C4-2B (cell line): ENCODE results near the gene EMILIN1.

Experiments used
- H3K27ac ChIP-seq: fragments of 450-650 bp; 2 replicates; pipeline ENCODE4 v1.5.1; 2017
- ZFX ChIP-seq: fragments of 450-650 bp; IDR thresholded peaks from 2 replicates; pipeline ENCODE4 v1.6.1; 2017
- TF ChIP-seq, protein P1 (sequence below): fragments of 450-650 bp; conservative IDR thresholded peaks from 2 replicates; pipeline ENCODE4 v1.5.1; 2017; ENCODE audit warnings: mild to moderate bottlenecking

Gene EMILIN1

DNA sequence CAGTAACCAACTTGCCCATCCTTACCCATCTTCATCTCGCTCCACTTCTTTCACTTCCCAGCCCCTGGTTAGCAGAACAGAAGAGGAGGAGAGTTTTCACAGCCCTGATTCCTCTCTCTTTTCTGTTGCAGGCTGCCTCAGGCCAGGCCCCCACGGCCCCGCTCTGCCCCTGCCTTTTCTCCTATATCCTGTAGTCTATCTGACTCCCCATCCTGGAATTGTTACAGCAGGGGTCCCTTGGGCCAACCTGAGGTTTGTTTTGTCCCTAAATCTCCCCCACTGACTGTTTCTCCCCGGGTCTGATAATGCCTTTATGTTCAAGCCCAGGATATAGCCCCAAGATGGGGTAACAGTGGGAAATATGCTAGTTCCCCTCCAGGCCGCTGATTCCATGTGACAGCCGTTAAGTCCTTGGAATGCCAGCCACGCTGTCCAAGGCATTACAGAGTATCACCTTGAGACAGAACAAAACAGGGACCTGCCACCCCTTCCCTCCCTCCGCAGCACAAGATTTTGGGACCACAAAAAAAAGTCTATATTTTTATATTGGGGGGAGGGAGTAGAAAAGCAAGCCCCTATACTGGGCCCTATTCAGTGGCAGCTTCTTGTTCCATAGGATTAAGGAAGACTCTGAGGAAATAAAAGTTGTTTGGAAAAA lies 8.3 kb upstream of the EMILIN1 start:
- no peak for TF ChIP-seq ZFX
- TF ChIP-seq, protein P1, sequence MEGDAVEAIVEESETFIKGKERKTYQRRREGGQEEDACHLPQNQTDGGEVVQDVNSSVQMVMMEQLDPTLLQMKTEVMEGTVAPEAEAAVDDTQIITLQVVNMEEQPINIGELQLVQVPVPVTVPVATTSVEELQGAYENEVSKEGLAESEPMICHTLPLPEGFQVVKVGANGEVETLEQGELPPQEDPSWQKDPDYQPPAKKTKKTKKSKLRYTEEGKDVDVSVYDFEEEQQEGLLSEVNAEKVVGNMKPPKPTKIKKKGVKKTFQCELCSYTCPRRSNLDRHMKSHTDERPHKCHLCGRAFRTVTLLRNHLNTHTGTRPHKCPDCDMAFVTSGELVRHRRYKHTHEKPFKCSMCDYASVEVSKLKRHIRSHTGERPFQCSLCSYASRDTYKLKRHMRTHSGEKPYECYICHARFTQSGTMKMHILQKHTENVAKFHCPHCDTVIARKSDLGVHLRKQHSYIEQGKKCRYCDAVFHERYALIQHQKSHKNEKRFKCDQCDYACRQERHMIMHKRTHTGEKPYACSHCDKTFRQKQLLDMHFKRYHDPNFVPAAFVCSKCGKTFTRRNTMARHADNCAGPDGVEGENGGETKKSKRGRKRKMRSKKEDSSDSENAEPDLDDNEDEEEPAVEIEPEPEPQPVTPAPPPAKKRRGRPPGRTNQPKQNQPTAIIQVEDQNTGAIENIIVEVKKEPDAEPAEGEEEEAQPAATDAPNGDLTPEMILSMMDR = no peak
- no peak overlapping the region; the same call in 1 of the 2 replicates for H3K27ac ChIP-seq

DNA sequence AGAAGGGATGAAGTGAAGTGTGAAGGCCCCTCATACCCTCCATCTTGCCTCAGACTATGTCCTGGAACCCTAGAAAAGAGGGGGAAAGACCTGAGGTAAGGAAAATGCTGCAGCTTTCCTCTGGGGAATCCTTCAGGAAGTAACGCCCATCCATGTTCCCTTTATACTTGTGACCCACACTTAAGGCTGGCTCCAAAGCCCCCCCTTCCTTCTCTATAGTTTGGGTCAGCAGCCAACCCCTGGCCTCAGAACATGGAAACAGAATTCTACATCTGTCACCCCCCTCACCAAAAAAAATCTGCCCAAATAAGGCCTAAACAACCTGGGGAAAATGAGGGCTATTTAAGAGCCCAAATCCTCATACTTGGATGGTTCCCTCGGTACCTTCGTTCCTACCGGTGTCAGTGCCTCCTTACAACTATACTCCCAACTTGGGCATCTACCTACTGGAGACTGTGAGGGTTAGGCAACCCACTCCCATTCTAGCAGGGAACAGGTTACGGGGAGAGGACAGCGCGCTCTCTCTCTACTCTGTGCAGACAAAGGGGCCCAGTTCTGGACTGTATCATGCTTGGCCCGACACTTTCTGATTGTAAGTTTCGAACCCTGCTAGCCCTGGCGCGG lies 7.7 kb upstream of the EMILIN1 start:
- peak overlapping the region; percentile 83 for H3K27ac ChIP-seq
- no peak for TF ChIP-seq ZFX
- TF ChIP-seq, protein P1 = no peak

DNA sequence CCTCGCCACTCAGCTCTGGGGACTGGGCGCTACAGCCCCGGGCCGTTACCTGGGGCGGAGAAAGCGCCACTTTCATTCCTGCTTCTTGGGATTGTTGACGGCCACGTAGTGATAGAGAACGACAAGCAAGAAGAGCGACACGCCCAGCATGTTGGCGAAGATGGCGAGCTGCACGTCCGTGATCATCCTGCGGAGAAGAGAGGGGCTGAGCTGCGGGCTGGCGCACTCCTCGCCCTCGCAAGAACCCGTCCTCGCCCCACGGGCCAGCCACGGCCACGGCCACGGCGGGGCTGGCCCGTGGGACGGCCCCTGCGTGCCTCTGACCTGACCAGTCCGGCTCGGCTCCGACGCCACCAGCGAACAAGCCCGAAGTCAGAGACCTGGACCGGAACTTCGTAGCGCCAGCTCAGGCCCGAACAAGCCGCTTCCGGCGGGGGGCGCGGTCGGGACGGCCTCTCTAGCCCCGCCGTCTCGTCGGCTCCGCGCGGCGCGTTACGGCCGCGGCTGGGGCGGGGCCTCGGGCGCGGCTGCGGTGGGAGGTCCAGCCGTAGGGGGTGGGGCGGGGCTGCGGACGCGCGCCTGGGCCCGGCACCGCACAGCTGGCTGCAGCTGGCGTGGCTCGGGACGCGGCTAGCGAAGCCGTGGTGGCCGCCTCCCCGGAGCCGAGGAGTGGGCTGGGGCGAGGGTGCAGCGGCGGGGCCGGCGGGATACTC lies 7.0 kb upstream of the EMILIN1 start, which contains the start of gene OST4:
TSS of gene OST4 (minus strand) at position 378 of the 713 bp plus-strand sequence.
- H3K27ac ChIP-seq = peak within 1 kb of the TSS; percentile 83
- TF ChIP-seq, protein P1 = no peak
- TF ChIP-seq ZFX = 0 out of 2 replicates have a peak, but pooled peaks have one; percentile 19

DNA sequence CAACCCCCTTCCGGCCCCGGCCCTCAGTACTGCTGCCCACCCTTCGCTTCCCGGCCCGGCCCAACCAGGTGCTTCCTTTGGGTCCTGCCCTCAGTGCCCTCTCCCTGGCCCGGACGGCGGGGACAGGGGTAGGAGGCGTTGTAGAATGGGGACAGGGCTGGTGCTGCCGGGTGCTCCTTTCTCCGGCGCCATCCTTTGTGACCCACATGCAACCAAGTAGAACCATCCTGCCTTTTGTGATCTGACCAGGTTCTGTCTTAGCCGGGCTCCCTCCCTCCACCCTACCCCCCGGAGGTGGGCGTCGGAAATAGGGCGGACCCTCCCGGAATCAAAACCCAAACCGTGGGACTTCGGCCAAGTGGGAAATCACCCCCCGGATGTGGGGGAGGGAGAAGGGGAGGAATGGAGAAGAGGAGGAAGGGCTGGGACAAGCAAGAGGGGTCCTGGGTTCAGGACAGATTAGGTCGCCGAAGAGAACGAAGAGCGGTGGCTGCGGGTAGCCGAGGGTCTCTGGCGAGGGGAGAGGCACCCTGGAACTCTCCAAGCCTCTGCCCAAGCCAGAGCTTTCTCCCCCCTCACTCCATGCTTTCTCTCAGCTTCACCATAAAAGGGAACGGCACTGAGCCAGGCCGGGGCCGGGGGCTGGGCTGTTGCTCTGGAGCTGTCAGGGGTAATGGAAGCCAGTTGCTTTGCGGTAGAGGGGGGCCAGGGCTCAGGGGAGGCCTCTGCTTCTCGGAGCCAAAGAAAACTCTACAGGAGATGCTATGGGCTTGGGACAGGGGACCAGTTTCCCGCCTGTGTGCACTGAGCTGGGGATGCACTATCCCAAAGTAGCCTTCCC lies 6.2 kb upstream of the EMILIN1 start:
- TF ChIP-seq, protein P1 = no peak
- TF ChIP-seq ZFX = no peak
- peak overlapping the region; percentile 83 for H3K27ac ChIP-seq

DNA sequence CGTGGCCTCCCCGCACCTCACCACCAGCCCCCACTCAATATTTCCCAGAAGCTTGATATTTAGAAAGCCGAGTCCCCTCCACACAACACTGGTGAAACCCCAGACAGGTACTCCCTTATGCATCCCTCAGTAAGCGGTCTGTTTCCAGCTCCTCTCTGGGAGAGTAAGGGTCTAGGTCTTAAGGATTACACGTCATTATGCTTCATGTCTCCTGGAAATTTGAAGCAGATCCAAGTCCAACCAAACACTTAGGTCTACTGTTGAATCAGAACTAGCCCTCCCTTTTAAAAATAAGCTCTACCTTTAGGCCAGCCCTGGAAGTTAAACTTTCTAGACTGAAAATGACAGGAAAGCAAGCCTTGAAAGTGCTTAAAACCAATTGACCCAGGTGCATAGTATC lies 5.5 kb upstream of the EMILIN1 start:
- no peak overlapping the region for H3K27ac ChIP-seq
- no peak for TF ChIP-seq ZFX
- TF ChIP-seq, protein P1 = no peak

DNA sequence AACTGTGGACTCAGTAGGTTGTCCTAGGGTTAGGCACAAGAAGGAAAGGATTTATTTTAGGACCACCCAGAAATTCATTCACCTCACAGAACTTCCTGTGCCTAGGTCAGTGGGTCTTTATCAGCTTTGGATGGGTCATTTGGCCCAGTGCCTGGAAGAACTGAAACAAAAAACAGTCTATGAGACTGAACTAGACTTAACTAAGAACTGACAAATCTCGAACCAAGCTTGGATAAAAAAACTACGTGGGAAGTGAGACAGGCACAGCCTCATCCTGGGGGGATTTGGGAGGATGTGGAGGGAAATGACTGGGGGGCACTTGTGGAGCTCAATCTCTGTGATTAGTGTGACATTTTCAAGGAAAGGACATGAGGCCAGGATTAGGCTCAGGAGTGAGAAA lies 4.6 kb upstream of the EMILIN1 start:
- TF ChIP-seq, protein P1 = no peak
- TF ChIP-seq ZFX = no peak
- H3K27ac ChIP-seq = no peak overlapping the region
